HG02943 (cell line): ENCODE results near the gene CIB2.
A peak's percentile ranks its signal among the peaks of the same experiment; 100 is the strongest.
"Not testable (repeated sequence)": the region's sequence is repeated elsewhere in the genome, so short reads cannot be mapped to it uniquely, and the experiment has no call there.

Source experiments
- ATAC-seq: cut with Tn5 transposase; IDR thresholded peaks from one replicate; pipeline ENCODE4 v1.9.1; 2021; ENCODE audit warnings: mild to moderate bottlenecking, low read depth, moderate library complexity; ENCODE audit not compliant: unreplicated experiment

CIB2 gene

GRCh38 chr15:78131295-78132061, at the start of gene CIB2:
Gene CIB2, minus strand, starts transcription at chr15:78131445. Its CDS starts 230 bp downstream, at chr15:78131215.
- peak; percentile 68 for ATAC-seq

GRCh38 chr15:78179906-78180305, 48.7 kb upstream of the CIB2 start:
- ATAC-seq: no peak

GRCh38 chr15:78179286-78179840, 48.1 kb upstream of the CIB2 start:
- ATAC-seq: no peak

- no peak for ATAC-seq
Observed at GRCh38 chr15:78178064-78178463, 46.8 kb upstream of the CIB2 start.

GRCh38 chr15:78177447-78177873, 46.2 kb upstream of the CIB2 start:
- ATAC-seq: no peak

- ATAC-seq: no peak
Observed at GRCh38 chr15:78175330-78175729, 44.1 kb upstream of the CIB2 start.

GRCh38 chr15:78174401-78174800, 43.2 kb upstream of the CIB2 start:
- ATAC-seq: no peak

GRCh38 chr15:78171864-78172472, 40.7 kb upstream of the CIB2 start:
- ATAC-seq: no peak

GRCh38 chr15:78170848-78171773, 39.9 kb upstream of the CIB2 start:
- peak; percentile 53 for ATAC-seq

- no peak for ATAC-seq
Observed at GRCh38 chr15:78168608-78169007, 37.4 kb upstream of the CIB2 start.

- no peak for ATAC-seq
Observed at GRCh38 chr15:78167227-78167888, 36.1 kb upstream of the CIB2 start.

GRCh38 chr15:78164010-78164409, 32.8 kb upstream of the CIB2 start:
- ATAC-seq: no peak

GRCh38 chr15:78162038-78162437, 30.8 kb upstream of the CIB2 start:
- no peak for ATAC-seq

- ATAC-seq: no peak
Observed at GRCh38 chr15:78159395-78159794, 28.1 kb upstream of the CIB2 start.

GRCh38 chr15:78157203-78157602, 26.0 kb upstream of the CIB2 start:
- no peak for ATAC-seq

GRCh38 chr15:78156653-78157052, 25.4 kb upstream of the CIB2 start:
- ATAC-seq: no peak

GRCh38 chr15:78155355-78155939, 24.2 kb upstream of the CIB2 start:
- ATAC-seq: no peak

GRCh38 chr15:78154955-78155354, 23.7 kb upstream of the CIB2 start:
- no peak for ATAC-seq

GRCh38 chr15:78151075-78151474, 19.8 kb upstream of the CIB2 start:
- not testable (repeated sequence) for ATAC-seq
